Activated T-cell treated with anti-CD3 and anti-CD28 coated beads, Interleukin-2, amount 50 U/mL, for 72 hours (primary cell): Measurements from ENCODE around the gene ELFN1. TPM values are rescaled to one million over a fixed set of nuclear protein-coding genes. Genes with fewer than 3 reads are reported as not detected.
"Not testable (repeated sequence)": the region's sequence is repeated elsewhere in the genome, so short reads cannot be mapped to it uniquely, and the experiment has no call there.

Experiments used
- ATAC-seq, 2 donors: fragments of 150-1000 bp; cut with Tn5 transposase; replicated peaks in 1 of 2; 2 replicates each; pipeline ENCODE4 v1.10.0; 2021; ENCODE audit warnings: moderate library complexity in 2 of 2, mild to moderate bottlenecking in 1 of 2
- DNase-seq, 2 donors: peaks; one replicate each; pipeline ENCODE4 v3.0.0; 2021 to 2022; ENCODE audit warnings: mixed read lengths in 1 of 2
- H3K27ac Mint-ChIP-seq: one replicate; pipeline ENCODE4 v1.8.0; 2022; ENCODE audit warnings: mild to moderate bottlenecking, moderate library complexity, mixed read lengths
- H3K27me3 Mint-ChIP-seq: one replicate; pipeline ENCODE4 v1.8.0; 2022; ENCODE audit warnings: low read depth, mixed read lengths
- H3K36me3 Mint-ChIP-seq, 2 donors: one replicate each; pipeline ENCODE4 v1.8.0; 2022; ENCODE audit warnings: mixed read lengths in 2 of 2, mild to moderate bottlenecking in 1 of 2; ENCODE audit not compliant: insufficient read depth in 2 of 2
- H3K4me1 Mint-ChIP-seq: one replicate; pipeline ENCODE4 v1.8.0; 2022; ENCODE audit warnings: low read depth, mixed read lengths
- H3K4me3 Mint-ChIP-seq, 2 donors: one replicate each; pipeline ENCODE4 v1.8.0; 2022; ENCODE audit warnings: mild to moderate bottlenecking in 2 of 2, mixed read lengths in 2 of 2, moderate library complexity in 2 of 2
- H3K9me3 Mint-ChIP-seq, 2 donors: one replicate each; pipeline ENCODE4 v1.8.0; 2022; ENCODE audit warnings: mixed read lengths in 2 of 2
- total RNA-seq, 2 donors: library from RNA; stranded (reverse); gene quantifications; one replicate each; pipeline ENCODE4 v1.2.3, GENCODE V29; 2022

ELFN1 gene
- total RNA-seq, 2 donors from 2014 or later: not detected

- H3K9me3 Mint-ChIP-seq: peaks cover 2 to 4% of the 10 kb centered on the region in 2 donors
- H3K4me1 Mint-ChIP-seq: no peaks in the 10 kb centered on the region
- no peaks in the 10 kb centered on the region for H3K27me3 Mint-ChIP-seq
- H3K27ac Mint-ChIP-seq: no peak overlapping the region
- no peak for DNase-seq
- peaks cover 0 to 2% of the 10 kb centered on the region in 2 donors for H3K36me3 Mint-ChIP-seq
- no peak overlapping the region for H3K4me3 Mint-ChIP-seq
- no peak for ATAC-seq
These were observed 40.9 kb downstream of the ELFN1 start for GRCh38 chr7:1710936-1711335.

GRCh38 chr7:1712907-1713501 lies 42.9 kb downstream of the ELFN1 start:
- Mint-ChIP-seq H3K27me3 (no peaks in the 10 kb centered on the region), H3K36me3 (peaks cover 0 to 2% of the 10 kb centered on the region in 2 donors), H3K4me3 (no peak overlapping the region), H3K9me3 (peaks cover 2 to 4% of the 10 kb centered on the region in 2 donors), H3K4me1 (peaks cover 5% of the 10 kb centered on the region), H3K27ac (no peak overlapping the region)
- ATAC-seq (no peak), DNase-seq (no peak)

- no peak overlapping the region for H3K4me3 Mint-ChIP-seq
- ATAC-seq (no peak), DNase-seq (no peak)
- H3K27ac Mint-ChIP-seq: no peak overlapping the region
- peaks cover 5% of the 10 kb centered on the region for H3K4me1 Mint-ChIP-seq
- H3K27me3 Mint-ChIP-seq: no peaks in the 10 kb centered on the region
- peaks cover 2 to 4% of the 10 kb centered on the region in 2 donors for H3K9me3 Mint-ChIP-seq
- peaks cover 0 to 2% of the 10 kb centered on the region in 2 donors for H3K36me3 Mint-ChIP-seq
These were observed 43.7 kb downstream of the ELFN1 start for GRCh38 chr7:1713502-1714484.

- no peak for DNase-seq
- no peak for ATAC-seq
- Mint-ChIP-seq H3K9me3 (peaks cover 0 to 2% of the 10 kb centered on the region in 2 donors), H3K4me1 (peaks cover 5% of the 10 kb centered on the region), H3K36me3 (peaks cover 0 to 2% of the 10 kb centered on the region in 2 donors), H3K4me3 (no peak overlapping the region), H3K27ac (no peak overlapping the region), H3K27me3 (no peaks in the 10 kb centered on the region)
These were observed 44.7 kb downstream of the ELFN1 start for GRCh38 chr7:1714583-1715330.

GRCh38 chr7:1715331-1715625 lies 45.2 kb downstream of the ELFN1 start:
- DNase-seq (no peak), ATAC-seq (no peak)
- Mint-ChIP-seq H3K4me3 (no peak overlapping the region), H3K27me3 (no peaks in the 10 kb centered on the region), H3K27ac (no peak overlapping the region), H3K36me3 (no peaks in the 10 kb centered on the region), H3K4me1 (peaks cover 5% of the 10 kb centered on the region), H3K9me3 (no peaks in the 10 kb centered on the region)

GRCh38 chr7:1715671-1716074 lies 45.6 kb downstream of the ELFN1 start:
- peaks cover 5% of the 10 kb centered on the region for H3K4me1 Mint-ChIP-seq

GRCh38 chr7:1716263-1717094 lies 46.4 kb downstream of the ELFN1 start:
- ATAC-seq (peak in 1 of 2 donors; percentile 26), DNase-seq (no peak)
- Mint-ChIP-seq H3K27me3 (no peaks in the 10 kb centered on the region), H3K4me1 (peaks cover 5% of the 10 kb centered on the region), H3K4me3 (peak overlapping the region in 1 of 2 donors; percentile 48), H3K27ac (no peak overlapping the region), H3K9me3 (no peaks in the 10 kb centered on the region), H3K36me3 (no peaks in the 10 kb centered on the region)

More at GRCh38 chr7:1715671-1716074, 45.6 kb downstream of the ELFN1 start:
- H3K4me3 Mint-ChIP-seq: no peak overlapping the region
- ATAC-seq (no peak), DNase-seq (no peak)
- no peaks in the 10 kb centered on the region for H3K36me3 Mint-ChIP-seq
- no peak overlapping the region for H3K27ac Mint-ChIP-seq
- no peaks in the 10 kb centered on the region for H3K9me3 Mint-ChIP-seq
- H3K27me3 Mint-ChIP-seq: no peaks in the 10 kb centered on the region

- no peak overlapping the region for H3K27ac Mint-ChIP-seq
- H3K9me3 Mint-ChIP-seq: no peaks in the 10 kb centered on the region
- ATAC-seq (no peak), DNase-seq (no peak)
- H3K4me1 Mint-ChIP-seq: peaks cover 5% of the 10 kb centered on the region
- H3K36me3 Mint-ChIP-seq: no peaks in the 10 kb centered on the region
- H3K27me3 Mint-ChIP-seq: no peaks in the 10 kb centered on the region
- no peak overlapping the region for H3K4me3 Mint-ChIP-seq
These were observed 47.0 kb downstream of the ELFN1 start for GRCh38 chr7:1717095-1717483.

GRCh38 chr7:1717903-1718676 lies 48.0 kb downstream of the ELFN1 start:
- Mint-ChIP-seq H3K36me3 (no peaks in the 10 kb centered on the region), H3K27me3 (no peaks in the 10 kb centered on the region)

GRCh38 chr7:1718850-1719249 lies 48.8 kb downstream of the ELFN1 start:
- H3K4me1 Mint-ChIP-seq, DNase-seq, H3K27me3 Mint-ChIP-seq, H3K9me3 Mint-ChIP-seq, H3K4me3 Mint-ChIP-seq, H3K27ac Mint-ChIP-seq, ATAC-seq, H3K36me3 Mint-ChIP-seq: not testable (repeated sequence)

More at GRCh38 chr7:1717903-1718676, 48.0 kb downstream of the ELFN1 start:
- H3K9me3 Mint-ChIP-seq: no peaks in the 10 kb centered on the region
- peaks cover 5% of the 10 kb centered on the region for H3K4me1 Mint-ChIP-seq
- DNase-seq (no peak), ATAC-seq (no peak)
- no peak overlapping the region for H3K27ac Mint-ChIP-seq
- no peak overlapping the region for H3K4me3 Mint-ChIP-seq

GRCh38 chr7:1719256-1719655 lies 49.2 kb downstream of the ELFN1 start:
- not testable (repeated sequence) for H3K36me3 Mint-ChIP-seq, DNase-seq, H3K9me3 Mint-ChIP-seq, H3K4me1 Mint-ChIP-seq, H3K4me3 Mint-ChIP-seq, ATAC-seq, H3K27me3 Mint-ChIP-seq, H3K27ac Mint-ChIP-seq

GRCh38 chr7:1719913-1720312 lies 49.8 kb downstream of the ELFN1 start:
- H3K27me3 Mint-ChIP-seq: no peaks in the 10 kb centered on the region
- no peak for ATAC-seq
- H3K27ac Mint-ChIP-seq: no peak overlapping the region
- H3K4me3 Mint-ChIP-seq: no peak overlapping the region
- no peaks in the 10 kb centered on the region for H3K36me3 Mint-ChIP-seq
- H3K9me3 Mint-ChIP-seq: no peaks in the 10 kb centered on the region
- peaks cover 5% of the 10 kb centered on the region for H3K4me1 Mint-ChIP-seq
- DNase-seq: no peak
